A549 (cell line): ENCODE data around the gene CLEC4M. TPM values are rescaled to one million over a fixed set of nuclear protein-coding genes. Genes with fewer than 3 reads are reported as not detected.

Source experiments
- ATAC-seq, 2 experiments: fragments of 200-7000 bp in 1 of 2; fragments of >200 bp in 1 of 2; cut with Nextera tagmentation in 1 of 2; cut with Tn5 transposase in 1 of 2; 3 replicates each; pipeline versions ENCODE4 v1.8.0 to v1.9.1; 2018 to 2020; ENCODE audit warnings: mild to moderate bottlenecking in 1 of 2, moderate library complexity in 1 of 2
- CTCF ChIA-PET: fragments of 300-600 bp; sonication (Branson Sonifier 250); formaldehyde crosslinking; extraction: SDS; loops from one replicate; lab custom pipeline; 2021; ENCODE audit warnings: antibody characterized with exemption, inconsistent platforms; lab: Yijun Ruan, JAX
- POLR2A ChIA-PET: fragments of 350-600 bp; formaldehyde crosslinking; extraction: SDS; loops from one replicate; lab custom pipeline; 2021; ENCODE audit warnings: antibody characterized with exemption, inconsistent platforms; lab: Yijun Ruan, JAX
- DNase-seq, 2 experiments: peaks; one replicate each; pipeline versions ENCODE4 v3.0.0 to v3.0.0-alpha.2; 2011 to 2016; ENCODE audit warnings: low read depth in 1 of 2, low spot score in 1 of 2
- FAIRE-seq: peaks from 2 replicates; lab custom pipeline; 2011; peaks lifted over from hg19 to GRCh38; lab: Jason Lieb, UNC
- H3K27ac ChIP-seq, 2 experiments: fragments of >200 bp; sonication (Bioruptor Twin); formaldehyde crosslinking; 3 replicates each; pipeline ENCODE4 v1.5.1; 2016 to 2017
- H3K4me1 ChIP-seq: fragments of >200 bp; sonication (Bioruptor Twin); formaldehyde crosslinking; 3 replicates; pipeline ENCODE4 v1.6.1; 2016
- H3K4me2 ChIP-seq: fragments of >200 bp; sonication (Bioruptor Twin); formaldehyde crosslinking; 3 replicates; pipeline ENCODE4 v1.6.1; 2016
- H3K4me3 ChIP-seq: fragments of >200 bp; sonication (Bioruptor Twin); formaldehyde crosslinking; 3 replicates; pipeline ENCODE4 v1.5.1; 2016
- H3K9me3 ChIP-seq: fragments of >200 bp; sonication (Bioruptor Twin); formaldehyde crosslinking; 3 replicates; pipeline ENCODE4 v1.6.1; 2016
- ATOH8 ChIP-seq: fragments of 250-450 bp; sonication (Bioruptor Pico); IDR thresholded peaks from 2 replicates; pipeline ENCODE4 v1.5.0; 2020; ENCODE audit warnings: low read depth, mild to moderate bottlenecking, moderate library complexity
- BCL3 ChIP-seq: fragments of >200 bp; sonication (Bioruptor Twin); formaldehyde crosslinking; IDR thresholded peaks from 3 replicates; pipeline ENCODE4 v1.6.1; 2016
- CBX8 ChIP-seq: fragments of 200-600 bp; sonication (generic); IDR thresholded peaks from 2 replicates; pipeline ENCODE4 v1.6.1; 2016
- E2F6 ChIP-seq: IDR thresholded peaks from 2 replicates; pipeline ENCODE4 v1.6.1; 2012; ENCODE audit warnings: low read depth, borderline replicate concordance
- FOSL2 ChIP-seq, 2 experiments: fragments of 450-650 bp in 1 of 2; fragments of >200 bp in 1 of 2; sonication (Bioruptor Twin) in 1 of 2; formaldehyde crosslinking; IDR thresholded peaks; 2 replicates each; pipeline versions ENCODE4 v1.5.0 to v1.6.1; 2016 to 2020; ENCODE audit warnings: mild to moderate bottlenecking in 1 of 2, moderate library complexity in 1 of 2
- GATA3 ChIP-seq: IDR thresholded peaks from 2 replicates; pipeline ENCODE4 v1.6.1; 2012; ENCODE audit warnings: borderline replicate concordance
- HDAC2 ChIP-seq: fragments of 200-600 bp; sonication (generic); IDR thresholded peaks from 2 replicates; pipeline ENCODE4 v1.6.1; 2016
- HEYL ChIP-seq: fragments of 250-450 bp; sonication (Bioruptor Pico); IDR thresholded peaks from 2 replicates; pipeline ENCODE4 v1.8.0; 2021; ENCODE audit warnings: mild to moderate bottlenecking, moderate library complexity
- HOXB5 ChIP-seq: fragments of 250-450 bp; sonication (Bioruptor Pico); IDR thresholded peaks from 2 replicates; pipeline ENCODE4 v1.5.0; 2020; ENCODE audit warnings: mild to moderate bottlenecking, moderate library complexity
- NFE2L2 ChIP-seq: fragments of 150-350 bp; conservative IDR thresholded peaks from 2 replicates; pipeline ENCODE4 v1.6.1; 2014; ENCODE audit warnings: low read length
- PHF8 ChIP-seq: fragments of 200-600 bp; sonication (generic); IDR thresholded peaks from 2 replicates; pipeline ENCODE4 v1.6.1; 2016; ENCODE audit warnings: low read depth, mild to moderate bottlenecking, antibody characterized with exemption, moderate library complexity, borderline replicate concordance
- POLR2A ChIP-seq: IDR thresholded peaks from 2 replicates; pipeline ENCODE4 v1.6.1; 2012; ENCODE audit warnings: mild to moderate bottlenecking, low read length
- RAD21 ChIP-seq, 2 experiments: fragments of >200 bp in 1 of 2; sonication (Bioruptor Twin) in 1 of 2; formaldehyde crosslinking in 1 of 2; IDR thresholded peaks in 1 of 2; conservative IDR thresholded peaks in 1 of 2; 2 replicates in 1 of 2; 3 replicates in 1 of 2; pipeline ENCODE4 v1.6.1; 2012 to 2018; ENCODE audit warnings: inconsistent platforms in 1 of 2
- RCOR1 ChIP-seq: fragments of 150-350 bp; IDR thresholded peaks from 2 replicates; pipeline ENCODE4 v1.6.1; 2014; ENCODE audit warnings: antibody characterized with exemption, low read length, low read depth
- TFCP2L1 ChIP-seq: fragments of 250-450 bp; sonication (Bioruptor Pico); IDR thresholded peaks from 2 replicates; pipeline ENCODE4 v1.5.0; 2021; ENCODE audit warnings: mild to moderate bottlenecking
- USF2 ChIP-seq: fragments of 450-650 bp; IDR thresholded peaks from 2 replicates; pipeline ENCODE4 v1.6.1; 2014; ENCODE audit warnings: antibody characterized with exemption
- ZSCAN20 ChIP-seq: fragments of 250-450 bp; sonication (Bioruptor Pico); IDR thresholded peaks from 2 replicates; pipeline ENCODE4 v1.8.0; 2022; ENCODE audit warnings: mild to moderate bottlenecking, moderate library complexity
- WGBS: methylation state at CpG from one replicate; pipeline ENCODE4 v1.1.6; 2017; ENCODE audit errors: missing lambda C conversion rate; 5-methylcytosine and 5-hydroxymethylcytosine counted together
- polyA plus RNA-seq, 4 experiments: library from polyadenylated mRNA; depleted of rRNA in 3 of 4; stranded (reverse); fragments of >200 nt; fragmentation: RNase III in 1 of 4; extraction: RNeasy Plus Mini Kit Qiagen cat#74134 plus additional on column Dnase treatment in 1 of 4; gene quantifications; 2 replicates in 3 of 4; 3 replicates in 1 of 4; pipeline ENCODE4 v1.2.3, GENCODE V29; 2011 to 2017
- TF ChIP-seq, protein P1 (sequence below): IDR thresholded peaks from 2 replicates; pipeline ENCODE4 v1.6.1; 2012

The CLEC4M gene
- polyA plus RNA-seq, 2 of the 4 experiments (the other 2 are of a cell fraction), result not detected

DNA sequence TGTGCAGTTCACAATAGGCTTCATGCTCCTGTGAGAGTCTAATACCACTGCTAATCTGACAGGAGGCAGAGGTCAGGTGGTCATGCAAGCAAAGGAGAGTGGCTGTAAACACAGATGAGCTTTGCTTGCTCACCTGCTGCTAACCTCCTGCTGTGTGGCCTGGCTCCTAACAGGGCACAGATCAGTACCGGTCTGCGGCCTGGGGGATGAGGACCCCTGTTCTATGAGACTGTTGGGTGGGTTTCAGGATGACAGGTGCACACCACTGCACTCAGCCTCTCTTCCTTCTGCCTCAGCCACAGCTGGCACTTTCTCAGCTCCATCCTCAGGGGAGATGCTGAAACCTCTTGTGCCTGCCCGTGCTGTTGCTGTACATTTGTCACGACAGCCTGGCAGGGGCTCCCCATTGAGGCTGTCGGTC, 40.8 kb upstream of the CLEC4M start:
- Histone ChIP-seq H3K4me3 (no peak overlapping the region), H3K4me1 (no peaks in the 10 kb centered on the region), H3K9me3 (no peaks in the 10 kb centered on the region), H3K27ac (no peak overlapping the region), H3K4me2 (no peak overlapping the region)
- no peak for TF ChIP-seq HEYL
- TF ChIP-seq CBX8, result no peak
- no peak for TF ChIP-seq FOSL2 (IDR thresholded peaks at IDR 0.05)
- no peak for TF ChIP-seq FOSL2 (CRISPR knock-in tag; IDR thresholded peaks at IDR 0.05)
- no peak for TF ChIP-seq NFE2L2
- TF ChIP-seq BCL3, result no peak
- TF ChIP-seq HOXB5 (CRISPR knock-in tag), result no peak
- no peak for TF ChIP-seq POLR2A
- no peak for TF ChIP-seq HDAC2
- TF ChIP-seq PHF8, result no peak
- no peak for TF ChIP-seq GATA3
- no peak for TF ChIP-seq TFCP2L1 (CRISPR knock-in tag)
- CTCF ChIA-PET, result no interaction called here
- ATAC-seq (no peak), FAIRE-seq (no peak), DNase-seq (no peak)
- 11% methylated on average over 3 of the region's 5 CpGs for WGBS
- POLR2A ChIA-PET, result no interaction called here

DNA sequence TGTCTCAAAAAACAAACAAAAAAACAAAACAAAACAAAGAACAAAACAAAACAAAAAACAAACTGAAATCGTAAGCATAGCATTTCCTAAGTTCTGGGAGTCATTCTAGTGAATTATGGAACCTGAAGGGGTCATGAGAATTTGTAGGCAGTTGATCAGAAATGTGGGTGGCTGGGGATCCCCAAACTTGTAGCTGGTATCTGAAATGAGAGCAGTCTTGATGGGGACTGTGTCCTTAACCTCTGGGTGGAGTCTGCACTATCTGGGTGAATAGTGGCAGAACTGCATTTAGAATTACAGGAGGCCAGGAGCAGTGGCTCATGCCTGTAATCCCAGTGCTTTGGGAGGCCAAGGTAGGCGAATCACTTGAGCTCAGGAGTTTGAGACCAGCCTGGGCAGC, 37.3 kb upstream of the CLEC4M start:
- no peak overlapping the region for H3K27ac ChIP-seq
- FAIRE-seq (no peak), ATAC-seq (no peak), DNase-seq (no peak)
- no peaks in the 10 kb centered on the region for H3K4me1 ChIP-seq
- POLR2A ChIA-PET, result no interaction called here
- no peak for TF ChIP-seq TFCP2L1 (CRISPR knock-in tag)
- CTCF ChIA-PET, result interaction anchor here (0.6 to 2.1 kb wide), 3 partner anchors 45 to 174 kb away, joined by 3 to 10 read pairs (median 5); partner anchors contain the start of gene TRAPPC5
- 8% methylated on average over 2 of the region's 2 CpGs for WGBS
- no peak overlapping the region for H3K4me2 ChIP-seq
- no peaks in the 10 kb centered on the region for H3K9me3 ChIP-seq
- H3K4me3 ChIP-seq, result no peak overlapping the region

GRCh38 chr19:7729211-7729610, 33.8 kb upstream of the CLEC4M start:
- ATAC-seq, result no peak; a peak in 2 of 6 replicates
- DNase-seq, result no peak
- CTCF ChIA-PET, result no interaction called here
- Histone ChIP-seq H3K27ac (no peak overlapping the region), H3K4me3 (no peak overlapping the region), H3K9me3 (no peaks in the 10 kb centered on the region), H3K4me2 (no peak overlapping the region), H3K4me1 (no peaks in the 10 kb centered on the region)
- no peak for FAIRE-seq
- POLR2A ChIA-PET, result no interaction called here
- WGBS, result 1% methylated on average over 7 of the region's 16 CpGs
- TF ChIP-seq RAD21 (conservative IDR thresholded peaks at IDR 0.05 in 1 of 2, IDR thresholded peaks at IDR 0.05 in 1 of 2) (no peak), USF2 (no peak), RCOR1 (no peak), ZSCAN20 (CRISPR knock-in tag) (no peak), ATOH8 (CRISPR knock-in tag) (no peak), PHF8 (no peak), E2F6 (no peak)
- TF ChIP-seq, protein P1, sequence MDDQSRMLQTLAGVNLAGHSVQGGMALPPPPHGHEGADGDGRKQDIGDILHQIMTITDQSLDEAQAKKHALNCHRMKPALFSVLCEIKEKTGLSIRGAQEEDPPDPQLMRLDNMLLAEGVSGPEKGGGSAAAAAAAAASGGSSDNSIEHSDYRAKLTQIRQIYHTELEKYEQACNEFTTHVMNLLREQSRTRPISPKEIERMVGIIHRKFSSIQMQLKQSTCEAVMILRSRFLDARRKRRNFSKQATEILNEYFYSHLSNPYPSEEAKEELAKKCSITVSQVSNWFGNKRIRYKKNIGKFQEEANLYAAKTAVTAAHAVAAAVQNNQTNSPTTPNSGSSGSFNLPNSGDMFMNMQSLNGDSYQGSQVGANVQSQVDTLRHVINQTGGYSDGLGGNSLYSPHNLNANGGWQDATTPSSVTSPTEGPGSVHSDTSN, result no peak
